GM12878 (cell line): Measurements from ENCODE around the gene FNDC11. TPM values are rescaled to one million over a fixed set of nuclear protein-coding genes. Genes with fewer than 3 reads are reported as not detected.

Source experiments
- ATAC-seq: fragments of 200-7000 bp; cut with Tn5 transposase; 3 replicates; pipeline ENCODE4 v1.9.1; 2020; ENCODE audit warnings: mild to moderate bottlenecking, moderate library complexity
- BruUV-seq: library from RNA; stranded (reverse); fragments of 400-500 nt; replicated peaks from 2 replicates; lab custom pipeline; 2021; lab: Mats Ljungman, UMichigan
- CTCF ChIA-PET: fragments of 300-600 bp; sonication (Branson Sonifier 250); formaldehyde crosslinking; extraction: SDS; loops from one replicate; lab custom pipeline; 2021; ENCODE audit warnings: inconsistent platforms; lab: Yijun Ruan, JAX
- POLR2A ChIA-PET: fragments of 350-600 bp; formaldehyde crosslinking; extraction: SDS; loops from one replicate; lab custom pipeline; 2021; ENCODE audit warnings: inconsistent platforms; lab: Charles Lee
- RAD21 ChIA-PET: fragments of 300-600 bp; sonication (Branson Sonifier 250); formaldehyde crosslinking; loops from one replicate; lab custom pipeline; 2023; ENCODE audit warnings: antibody characterized with exemption; ENCODE audit not compliant: unreplicated experiment; lab: Charles Lee
- SMC1A ChIA-PET: fragments of 300-600 bp; sonication (Branson Sonifier 250); formaldehyde crosslinking; loops from one replicate; lab custom pipeline; 2023; ENCODE audit not compliant: unreplicated experiment, uncharacterized antibody; lab: Charles Lee
- DNase-seq: peaks from one replicate; pipeline ENCODE4 v3.0.0-alpha.2; 2011; ENCODE audit warnings: low read depth, low spot score
- FAIRE-seq: peaks from 3 replicates; lab custom pipeline; 2011; peaks lifted over from hg19 to GRCh38; lab: Jason Lieb, UNC
- H2AFZ ChIP-seq: 2 replicates; pipeline ENCODE4 v1.6.0; 2011; ENCODE audit warnings: low read depth, low read length, control low read depth; ENCODE audit not compliant: control insufficient read depth
- H3K27ac ChIP-seq: 2 replicates; pipeline ENCODE4 v1.5.1; 2011; ENCODE audit warnings: control low read depth; ENCODE audit not compliant: control insufficient read depth, insufficient read depth
- H3K27me3 ChIP-seq, 2 experiments: replicated peaks in 1 of 2; 2 replicates each; pipeline versions ENCODE4 v1.6.0 to v1.6.1; 2011; ENCODE audit warnings: low read length in 1 of 2; ENCODE audit not compliant: control insufficient read depth in 2 of 2, insufficient read depth in 2 of 2
- H3K36me3 ChIP-seq, 2 experiments: 2 replicates each; pipeline ENCODE4 v1.5.1; 2011; ENCODE audit warnings: low read length in 1 of 2; ENCODE audit not compliant: control insufficient read depth in 2 of 2, insufficient read depth in 2 of 2
- H3K4me1 ChIP-seq: 2 replicates; pipeline ENCODE4 v1.6.1; 2011; ENCODE audit warnings: mild to moderate bottlenecking, low read length, moderate library complexity, mixed read lengths; ENCODE audit not compliant: control insufficient read depth, insufficient read depth
- H3K4me2 ChIP-seq: 2 replicates; pipeline ENCODE4 v1.6.0; 2011; ENCODE audit warnings: control low read depth; ENCODE audit not compliant: control insufficient read depth, insufficient read depth
- H3K4me3 ChIP-seq: fragments of 200-600 bp; sonication (generic); 2 replicates; pipeline ENCODE4 v1.5.1; 2016
- H3K79me2 ChIP-seq: 2 replicates; pipeline ENCODE4 v1.6.0; 2011; ENCODE audit warnings: low read length; ENCODE audit not compliant: control insufficient read depth, insufficient read depth
- H3K9ac ChIP-seq: 2 replicates; pipeline ENCODE4 v1.8.0; 2011; ENCODE audit warnings: low read length, control low read depth, mixed read lengths; ENCODE audit not compliant: control insufficient read depth, insufficient read depth
- H3K9me3 ChIP-seq: replicated peaks from 3 replicates; pipeline ENCODE4 v1.5.1; 2011; ENCODE audit warnings: mild to moderate bottlenecking, low read length; ENCODE audit not compliant: control insufficient read depth, insufficient read depth
- H4K20me1 ChIP-seq: 2 replicates; pipeline ENCODE4 v1.6.0; 2011; ENCODE audit not compliant: control insufficient read depth, insufficient read depth
- CUX1 ChIP-seq: IDR thresholded peaks from 2 replicates; pipeline ENCODE4 v1.6.1; 2012; ENCODE audit warnings: improper control_type of control experiment, low read depth, low read length; ENCODE audit not compliant: insufficient replicate concordance
- NFYB ChIP-seq: IDR thresholded peaks from 2 replicates; pipeline ENCODE4 v1.6.1; 2011; ENCODE audit warnings: low read depth, mild to moderate bottlenecking, low read length, improper control_type of control experiment, moderate library complexity; ENCODE audit not compliant: insufficient read depth
- NR2F1 ChIP-seq: fragments of 450-650 bp; conservative IDR thresholded peaks from 2 replicates; pipeline ENCODE4 v1.6.1; 2017; ENCODE audit warnings: mild to moderate bottlenecking
- NRF1 ChIP-seq: conservative IDR thresholded peaks from 2 replicates; pipeline ENCODE4 v1.6.1; 2011; ENCODE audit warnings: mild to moderate bottlenecking, low read depth, low read length, improper control_type of control experiment
- WGBS: methylation state at CpG from one replicate; pipeline ENCODE4 v1.1.6; 2016; ENCODE audit warnings: low lambda C conversion rate; ENCODE audit not compliant: insufficient replicate concordance, insufficient coverage; ENCODE audit errors: missing lambda C conversion rate; 5-methylcytosine and 5-hydroxymethylcytosine counted together
- in situ Hi-C: fragments of 300-500 bp; cut with MboI; formaldehyde crosslinking; loops from 9 replicates; pipeline ENCODE4 v1.14.3; 2018; ENCODE audit warnings: mixed read lengths
- intact Hi-C: fragments of 100-400 bp; cut with micrococcal nuclease; formaldehyde crosslinking; loops from one replicate; pipeline ENCODE4 v1.14.2; 2022; ENCODE audit not compliant: unreplicated experiment
- polyA plus RNA-seq, 11 experiments: library from polyadenylated mRNA; depleted of rRNA in 4 of 11; unstranded in 6 of 11; stranded (reverse) in 5 of 11; fragments of >200 nt; fragmentation: Nextera tagmentation in 4 of 11; fragmentation: Illumina TruSeq in 1 of 11; extraction: Ambion mirVana in 4 of 11; extraction: Trizol in 1 of 11; gene quantifications; 1 replicate in 1 of 11; 2 replicates in 10 of 11; pipeline versions ENCODE4 v1.2.1 to v1.2.3, GENCODE V29; 2011 to 2016; ENCODE audit warnings: inconsistent platforms in 2 of 11, missing spikeins in 2 of 11, low read depth in 1 of 11
- total RNA-seq, 4 experiments: library from RNA; depleted of rRNA in 3 of 4; stranded (reverse); fragments of >200 nt in 3 of 4; fragmentation: Illumina TruSeq in 1 of 4; extraction: Trizol in 1 of 4; gene quantifications; 2 replicates each; pipeline versions ENCODE4 v1.2.1 to v1.2.3, GENCODE V29; 2013 to 2021
- TF ChIP-seq, protein P1 (sequence below): fragments of 150-350 bp; IDR thresholded peaks from 2 replicates; pipeline ENCODE4 v1.6.1; 2014; ENCODE audit warnings: mild to moderate bottlenecking, low read depth, low read length
- TF ChIP-seq, protein P2 (sequence below): fragments of 150-350 bp; IDR thresholded peaks from 2 replicates; pipeline ENCODE4 v1.6.1; 2016; ENCODE audit warnings: low read depth, low read length

The FNDC11 gene
- total and polyA plus RNA-seq, 10 of the 15 experiments (the other 5 are each of a cell fraction or from before 2014, with no cell fraction given): 0.09 to 0.72 (median 0.34) TPM; not detected in 2

DNA sequence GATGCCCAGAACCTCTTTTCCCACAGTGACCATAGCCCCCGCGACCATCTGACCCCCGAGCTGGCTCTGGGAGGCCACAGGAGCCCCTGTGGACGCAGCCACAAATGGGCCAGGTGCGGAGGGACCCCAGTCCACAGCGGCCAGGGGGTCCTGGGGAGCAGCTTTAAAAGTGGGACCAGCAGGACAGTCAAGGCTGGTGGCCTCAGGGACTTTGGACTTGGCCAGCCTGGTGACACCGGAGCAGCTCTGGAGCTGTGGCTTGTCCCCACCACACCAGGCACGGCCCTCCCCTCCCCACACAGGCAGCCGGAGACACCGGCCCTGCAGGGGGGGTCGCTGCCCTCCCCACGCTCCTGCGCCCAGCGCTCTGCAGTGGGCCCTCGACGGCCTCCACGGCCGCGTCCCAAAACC, 3.5 kb downstream of the FNDC11 start (continued):
- TF ChIP-seq, protein P1, sequence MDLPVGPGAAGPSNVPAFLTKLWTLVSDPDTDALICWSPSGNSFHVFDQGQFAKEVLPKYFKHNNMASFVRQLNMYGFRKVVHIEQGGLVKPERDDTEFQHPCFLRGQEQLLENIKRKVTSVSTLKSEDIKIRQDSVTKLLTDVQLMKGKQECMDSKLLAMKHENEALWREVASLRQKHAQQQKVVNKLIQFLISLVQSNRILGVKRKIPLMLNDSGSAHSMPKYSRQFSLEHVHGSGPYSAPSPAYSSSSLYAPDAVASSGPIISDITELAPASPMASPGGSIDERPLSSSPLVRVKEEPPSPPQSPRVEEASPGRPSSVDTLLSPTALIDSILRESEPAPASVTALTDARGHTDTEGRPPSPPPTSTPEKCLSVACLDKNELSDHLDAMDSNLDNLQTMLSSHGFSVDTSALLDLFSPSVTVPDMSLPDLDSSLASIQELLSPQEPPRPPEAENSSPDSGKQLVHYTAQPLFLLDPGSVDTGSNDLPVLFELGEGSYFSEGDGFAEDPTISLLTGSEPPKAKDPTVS: no peak
- TF ChIP-seq NRF1: no peak
- no peak for TF ChIP-seq NFYB
- TF ChIP-seq CUX1: no peak

DNA sequence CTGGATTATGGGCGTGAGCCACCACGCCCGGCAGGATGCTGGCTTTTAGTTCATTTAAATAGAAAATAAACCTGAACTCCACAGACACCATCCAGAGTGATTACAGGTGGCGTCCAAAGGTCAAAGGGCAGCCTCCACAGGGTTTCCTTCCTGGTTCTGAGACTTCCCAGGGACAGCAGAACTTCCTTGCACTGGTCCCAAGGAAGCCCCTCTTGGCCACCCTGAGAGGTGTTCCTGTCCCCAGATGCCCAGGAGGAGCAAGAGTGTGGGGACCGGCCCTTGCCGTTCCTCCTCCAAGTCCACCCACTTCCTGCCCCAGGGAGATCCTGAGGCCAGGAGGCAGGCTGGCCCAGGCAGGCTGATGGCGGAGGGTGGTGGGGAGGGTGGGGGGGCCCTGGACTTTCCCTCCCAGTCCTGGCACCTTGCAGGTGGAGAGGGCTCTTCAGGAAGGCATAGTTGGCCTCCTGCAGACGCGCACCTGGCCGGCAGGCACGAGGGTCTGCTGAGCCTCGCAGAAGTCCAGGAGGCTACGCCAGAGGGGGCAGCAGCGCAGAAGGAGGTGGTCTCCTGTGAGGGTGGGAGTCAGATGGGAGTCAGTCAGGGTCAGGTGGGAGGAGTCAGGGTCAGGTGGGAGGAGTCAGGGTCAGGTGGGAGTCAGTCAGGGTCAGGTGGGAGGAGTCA, 5.0 kb downstream of the FNDC11 start:
- Histone ChIP-seq H3K27ac (no peak overlapping the region), H3K4me2 (no peak overlapping the region), H4K20me1 (no peaks in the 10 kb centered on the region; the same call in 1 of the 2 replicates), H3K36me3 (no peaks in the 10 kb centered on the region; a peak in 1 of 4 replicates), H3K4me3 (no peak overlapping the region), H3K79me2 (no peaks in the 10 kb centered on the region), H2AFZ (no peak overlapping the region), H3K9ac (no peak overlapping the region), H3K27me3 (no peaks in the 10 kb centered on the region), H3K4me1 (peaks cover 9% of the 10 kb centered on the region), H3K9me3 (no peaks in the 10 kb centered on the region; the same call in 2 of the 3 replicates)
- ATAC-seq: no peak
- POLR2A ChIA-PET: no interaction called here
- TF ChIP-seq, protein P2, sequence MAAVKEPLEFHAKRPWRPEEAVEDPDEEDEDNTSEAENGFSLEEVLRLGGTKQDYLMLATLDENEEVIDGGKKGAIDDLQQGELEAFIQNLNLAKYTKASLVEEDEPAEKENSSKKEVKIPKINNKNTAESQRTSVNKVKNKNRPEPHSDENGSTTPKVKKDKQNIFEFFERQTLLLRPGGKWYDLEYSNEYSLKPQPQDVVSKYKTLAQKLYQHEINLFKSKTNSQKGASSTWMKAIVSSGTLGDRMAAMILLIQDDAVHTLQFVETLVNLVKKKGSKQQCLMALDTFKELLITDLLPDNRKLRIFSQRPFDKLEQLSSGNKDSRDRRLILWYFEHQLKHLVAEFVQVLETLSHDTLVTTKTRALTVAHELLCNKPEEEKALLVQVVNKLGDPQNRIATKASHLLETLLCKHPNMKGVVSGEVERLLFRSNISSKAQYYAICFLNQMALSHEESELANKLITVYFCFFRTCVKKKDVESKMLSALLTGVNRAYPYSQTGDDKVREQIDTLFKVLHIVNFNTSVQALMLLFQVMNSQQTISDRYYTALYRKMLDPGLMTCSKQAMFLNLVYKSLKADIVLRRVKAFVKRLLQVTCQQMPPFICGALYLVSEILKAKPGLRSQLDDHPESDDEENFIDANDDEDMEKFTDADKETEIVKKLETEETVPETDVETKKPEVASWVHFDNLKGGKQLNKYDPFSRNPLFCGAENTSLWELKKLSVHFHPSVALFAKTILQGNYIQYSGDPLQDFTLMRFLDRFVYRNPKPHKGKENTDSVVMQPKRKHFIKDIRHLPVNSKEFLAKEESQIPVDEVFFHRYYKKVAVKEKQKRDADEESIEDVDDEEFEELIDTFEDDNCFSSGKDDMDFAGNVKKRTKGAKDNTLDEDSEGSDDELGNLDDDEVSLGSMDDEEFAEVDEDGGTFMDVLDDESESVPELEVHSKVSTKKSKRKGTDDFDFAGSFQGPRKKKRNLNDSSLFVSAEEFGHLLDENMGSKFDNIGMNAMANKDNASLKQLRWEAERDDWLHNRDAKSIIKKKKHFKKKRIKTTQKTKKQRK: no peak
- 0 out of 2 replicates have a peak, but pooled peaks have one; percentile 32 for TF ChIP-seq NR2F1
- WGBS: 97% methylated on average over 14 of the region's 14 CpGs
- RAD21 ChIA-PET: no interaction called here
- CTCF ChIA-PET: no interaction called here
- SMC1A ChIA-PET: no interaction called here
- no peak for DNase-seq
- in situ Hi-C loops: no loop called here
- intact Hi-C loops: no loop called here
- no peak for FAIRE-seq
- no TSS peak for BruUV-seq
